H1 (cell line): ENCODE results near the gene LTBP1. TPM values are rescaled to one million over a fixed set of nuclear protein-coding genes. Genes with fewer than 3 reads are reported as not detected.

Experiments
- MAFK ChIP-seq: IDR thresholded peaks from 2 replicates; pipeline ENCODE4 v1.6.1; 2012; ENCODE audit warnings: low read depth, mild to moderate bottlenecking, improper control_type of control experiment, low read length
- SIX5 ChIP-seq: IDR thresholded peaks from 2 replicates; pipeline ENCODE4 v1.6.1; 2011; ENCODE audit warnings: mild to moderate bottlenecking, low read depth, low read length
- polyA plus RNA-seq, 7 experiments: library from polyadenylated mRNA; depleted of rRNA in 3 of 7; stranded (reverse) in 5 of 7; unstranded in 2 of 7; fragments of >200 nt in 5 of 7; fragments of 200-250 nt in 2 of 7; gene quantifications; 1 replicate in 5 of 7; 2 replicates in 1 of 7; 4 replicates in 1 of 7; pipeline versions ENCODE4 v1.2.1 to v1.2.3, GENCODE V29; 2011 to 2013; ENCODE audit warnings: missing spikeins in 2 of 7, mixed read lengths in 2 of 7
- total RNA-seq: library from RNA; stranded (reverse); fragmentation: NEBNext Ultra II Directional; extraction: Animal tissue kit (Norgen Biotek cat#: 25700); gene quantifications from 2 replicates; pipeline ENCODE4 v1.2.1, GENCODE V29; 2021

Gene LTBP1
- total and polyA plus RNA-seq, 2 of the 8 experiments (the other 6 are each of a cell fraction or from before 2014, with no cell fraction given) = 15.4 to 24.7 TPM

GRCh38 chr2:33443274-33443829 is 496.6 kb downstream of the LTBP1 start (continued):
- no peak for TF ChIP-seq SIX5
- no peak for TF ChIP-seq MAFK
